IMR-90 (cell line): ENCODE results near the gene FAM117B. TPM values are rescaled to one million over a fixed set of nuclear protein-coding genes. Genes with fewer than 3 reads are reported as not detected.

Experiments
- ATAC-seq: fragments of 200-7000 bp; cut with Tn5 transposase; 2 replicates; pipeline ENCODE4 v1.9.1; 2020; ENCODE audit warnings: low read depth, mild to moderate bottlenecking, moderate library complexity
- BruUV-seq: library from RNA; stranded (reverse); fragments of 400-500 nt; replicated peaks from 2 replicates; lab custom pipeline; 2021; lab: Mats Ljungman, UMichigan
- CTCF ChIA-PET: fragments of 300-600 bp; formaldehyde crosslinking; extraction: SDS; loops from one replicate; lab custom pipeline; 2021; ENCODE audit warnings: antibody characterized with exemption; lab: Yijun Ruan, JAX
- POLR2A ChIA-PET: fragments of 300-600 bp; sonication (Branson Sonifier 250); formaldehyde crosslinking; loops from one replicate; lab custom pipeline; 2022; ENCODE audit warnings: antibody characterized with exemption; ENCODE audit not compliant: unreplicated experiment; lab: Charles Lee
- DNase-seq: peaks from one replicate; pipeline ENCODE4 v3.0.0; 2013
- H2AFZ ChIP-seq: replicated peaks from 2 replicates; pipeline ENCODE3; 2013; ENCODE audit warnings: low read length, mild to moderate bottlenecking; ENCODE audit not compliant: poor library complexity
- H2AK5ac ChIP-seq: 2 replicates; pipeline ENCODE4 v1.6.1; 2013; ENCODE audit warnings: low read depth, low read length, inconsistent platforms
- H2AK9ac ChIP-seq: replicated peaks from 2 replicates; pipeline ENCODE3; 2013; ENCODE audit warnings: mild to moderate bottlenecking, low read depth, low read length, moderate library complexity; ENCODE audit not compliant: poor library complexity
- H2BK120ac ChIP-seq: 2 replicates; pipeline ENCODE4 v1.6.1; 2013; ENCODE audit warnings: low read depth, low read length, inconsistent platforms
- H2BK15ac ChIP-seq: 3 replicates; pipeline ENCODE4 v1.6.1; 2013; ENCODE audit warnings: low read depth, low read length, inconsistent platforms
- H2BK20ac ChIP-seq: 2 replicates; pipeline ENCODE4 v1.6.1; 2013; ENCODE audit warnings: low read depth, mild to moderate bottlenecking, inconsistent platforms, low read length, moderate library complexity
- H2BK5ac ChIP-seq: 2 replicates; pipeline ENCODE4 v1.6.1; 2013; ENCODE audit warnings: mild to moderate bottlenecking, low read depth, low read length, inconsistent platforms; ENCODE audit not compliant: poor library complexity, severe bottlenecking
- H3K14ac ChIP-seq: replicated peaks from 2 replicates; pipeline ENCODE4 v1.6.1; 2013; ENCODE audit warnings: low read depth, low read length, inconsistent platforms
- H3K18ac ChIP-seq: 2 replicates; pipeline ENCODE4 v1.6.1; 2013; ENCODE audit warnings: low read depth, low read length, control low read depth
- H3K23ac ChIP-seq: 2 replicates; pipeline ENCODE4 v1.6.1; 2013; ENCODE audit warnings: low read depth, low read length, inconsistent platforms
- H3K27ac ChIP-seq: 2 replicates; pipeline ENCODE4 v1.5.1; 2013; ENCODE audit warnings: mild to moderate bottlenecking, control low read depth, low read length; ENCODE audit not compliant: insufficient read depth
- H3K27me3 ChIP-seq: 2 replicates; pipeline ENCODE4 v1.6.1; 2013; ENCODE audit warnings: low read length; ENCODE audit not compliant: control insufficient read depth, insufficient read depth
- H3K36me3 ChIP-seq: 2 replicates; pipeline ENCODE4 v1.6.1; 2013; ENCODE audit warnings: low read length, mixed read lengths; ENCODE audit not compliant: control insufficient read depth, insufficient read depth
- H3K4ac ChIP-seq: 2 replicates; pipeline ENCODE4 v1.6.1; 2013; ENCODE audit warnings: low read depth, low read length, inconsistent platforms
- H3K4me1 ChIP-seq: 2 replicates; pipeline ENCODE4 v1.6.1; 2013; ENCODE audit warnings: low read length, mixed read lengths; ENCODE audit not compliant: control insufficient read depth, insufficient read depth
- H3K4me2 ChIP-seq: 2 replicates; pipeline ENCODE4 v1.6.1; 2013; ENCODE audit warnings: low read depth, mild to moderate bottlenecking, control low read depth, low read length, moderate library complexity
- H3K4me3 ChIP-seq: 2 replicates; pipeline ENCODE4 v1.5.1; 2013; ENCODE audit warnings: low read depth, mild to moderate bottlenecking, control low read depth, low read length, moderate library complexity; ENCODE audit not compliant: insufficient read depth
- H3K56ac ChIP-seq: 2 replicates; pipeline ENCODE4 v1.6.1; 2013; ENCODE audit warnings: low read length, inconsistent platforms; ENCODE audit not compliant: insufficient read depth; ENCODE audit errors: extremely low read depth
- H3K79me1 ChIP-seq, 2 experiments: 2 replicates each; pipeline ENCODE4 v1.6.1; 2013; ENCODE audit warnings: low read length in 2 of 2, inconsistent platforms in 1 of 2, low read depth in 1 of 2
- H3K9ac ChIP-seq: 2 replicates; pipeline ENCODE4 v1.6.1; 2013; ENCODE audit warnings: low read depth, low read length, control low read depth
- H3K9me1 ChIP-seq: 2 replicates; pipeline ENCODE4 v1.6.1; 2013; ENCODE audit warnings: low read length, inconsistent platforms; ENCODE audit not compliant: insufficient read depth
- H3K9me3 ChIP-seq: 2 replicates; pipeline ENCODE4 v1.6.1; 2013; ENCODE audit warnings: low read length; ENCODE audit not compliant: control insufficient read depth, insufficient read depth
- H4K20me1 ChIP-seq: 2 replicates; pipeline ENCODE4 v1.6.1; 2013; ENCODE audit warnings: low read length, inconsistent platforms; ENCODE audit not compliant: insufficient read depth
- H4K5ac ChIP-seq: 2 replicates; pipeline ENCODE4 v1.6.1; 2013; ENCODE audit warnings: mild to moderate bottlenecking, low read depth, low read length, control low read depth
- H4K8ac ChIP-seq, 2 experiments: 2 replicates each; pipeline ENCODE4 v1.6.1; 2013; ENCODE audit warnings: low read depth in 2 of 2, low read length in 2 of 2, control low read depth in 1 of 2, inconsistent platforms in 1 of 2
- H4K91ac ChIP-seq: 2 replicates; pipeline ENCODE4 v1.6.1; 2013; ENCODE audit warnings: low read depth, low read length, inconsistent platforms; ENCODE audit not compliant: insufficient read depth
- BHLHE40 ChIP-seq: fragments of 150-350 bp; IDR thresholded peaks from 2 replicates; pipeline ENCODE4 v1.6.1; 2016; ENCODE audit warnings: mild to moderate bottlenecking, low read depth, low read length
- CEBPB ChIP-seq: IDR thresholded peaks from 2 replicates; pipeline ENCODE4 v1.6.1; 2012; ENCODE audit warnings: low read depth, low read length, improper control_type of control experiment
- CHD1 ChIP-seq: IDR thresholded peaks from 2 replicates; pipeline ENCODE4 v1.6.1; 2012; ENCODE audit warnings: low read depth, low read length, improper control_type of control experiment
- FOS ChIP-seq: fragments of 150-350 bp; IDR thresholded peaks from 2 replicates; pipeline ENCODE4 v1.6.1; 2016; ENCODE audit warnings: low read depth, low read length
- MAFK ChIP-seq: IDR thresholded peaks from 2 replicates; pipeline ENCODE4 v1.6.1; 2012; ENCODE audit warnings: low read depth, low read length, improper control_type of control experiment
- MAZ ChIP-seq: IDR thresholded peaks from 2 replicates; pipeline ENCODE4 v1.6.1; 2012; ENCODE audit warnings: low read depth, mild to moderate bottlenecking, low read length, improper control_type of control experiment, moderate library complexity, borderline replicate concordance
- MXI1 ChIP-seq: IDR thresholded peaks from 2 replicates; pipeline ENCODE4 v1.6.1; 2012; ENCODE audit warnings: low read depth, mild to moderate bottlenecking, low read length, moderate library complexity, borderline replicate concordance
- NFE2L2 ChIP-seq: fragments of 150-350 bp; IDR thresholded peaks from 2 replicates; pipeline ENCODE4 v1.6.1; 2016; ENCODE audit warnings: low read depth, mild to moderate bottlenecking, low read length
- POLR2A ChIP-seq: IDR thresholded peaks from 2 replicates; pipeline ENCODE4 v1.6.1; 2012; ENCODE audit warnings: mild to moderate bottlenecking, low read depth, low read length
- RAD21 ChIP-seq: IDR thresholded peaks from 2 replicates; pipeline ENCODE4 v1.6.1; 2012; ENCODE audit warnings: low read length, improper control_type of control experiment
- RCOR1 ChIP-seq: IDR thresholded peaks from 2 replicates; pipeline ENCODE4 v1.6.1; 2012; ENCODE audit warnings: mild to moderate bottlenecking, low read length, improper control_type of control experiment; ENCODE audit not compliant: insufficient replicate concordance
- RFX5 ChIP-seq: IDR thresholded peaks from 2 replicates; pipeline ENCODE4 v1.8.0; 2012; ENCODE audit warnings: low read depth, mild to moderate bottlenecking, low read length, moderate library complexity
- SMC3 ChIP-seq: fragments of 150-350 bp; IDR thresholded peaks from 2 replicates; pipeline ENCODE4 v1.6.1; 2016; ENCODE audit warnings: low read depth, mild to moderate bottlenecking, antibody characterized with exemption, low read length, moderate library complexity
- dilution Hi-C: fragments of 300-500 bp; cut with HindIII; formaldehyde crosslinking; loops from one replicate; pipeline ENCODE4 v1.14.3; 2018; ENCODE audit warnings: low sequenced_read_pairs; ENCODE audit not compliant: unreplicated experiment
- in situ Hi-C: fragments of 300-500 bp; cut with MboI; formaldehyde crosslinking; loops from 3 replicates; pipeline ENCODE4 v1.14.3; 2019; ENCODE audit warnings: low sequenced_read_pairs, inconsistent platforms, mixed read lengths
- intact Hi-C: fragments of 100-400 bp; cut with micrococcal nuclease; formaldehyde crosslinking; loops from 2 replicates; pipeline ENCODE4 v1.10.0; 2022
- polyA plus RNA-seq, 3 experiments: library from polyadenylated mRNA; depleted of rRNA; stranded (reverse); fragments of >200 nt; gene quantifications; 2 replicates each; pipeline ENCODE4 v1.2.3, GENCODE V29; 2012; ENCODE audit warnings: low replicate concordance in 1 of 3
- total RNA-seq: library from RNA; depleted of rRNA; stranded (reverse); fragments of >200 nt; gene quantifications from 2 replicates; pipeline ENCODE4 v1.2.3, GENCODE V29; 2012
- TF ChIP-seq, protein P1 (sequence below): conservative IDR thresholded peaks from 2 replicates; pipeline ENCODE4 v1.5.1; 2012; ENCODE audit warnings: mild to moderate bottlenecking, low read depth, low read length, improper control_type of control experiment
- TF ChIP-seq, protein P2 (sequence below): fragments of 150-350 bp; IDR thresholded peaks from 2 replicates; pipeline ENCODE4 v1.6.1; 2016; ENCODE audit warnings: low read depth, mild to moderate bottlenecking, low read length, moderate library complexity, borderline replicate concordance

Gene FAM117B
- total and polyA plus RNA-seq, 2 of the 4 experiments (the other 2 are of a cell fraction): 0.54 to 0.79 TPM

DNA sequence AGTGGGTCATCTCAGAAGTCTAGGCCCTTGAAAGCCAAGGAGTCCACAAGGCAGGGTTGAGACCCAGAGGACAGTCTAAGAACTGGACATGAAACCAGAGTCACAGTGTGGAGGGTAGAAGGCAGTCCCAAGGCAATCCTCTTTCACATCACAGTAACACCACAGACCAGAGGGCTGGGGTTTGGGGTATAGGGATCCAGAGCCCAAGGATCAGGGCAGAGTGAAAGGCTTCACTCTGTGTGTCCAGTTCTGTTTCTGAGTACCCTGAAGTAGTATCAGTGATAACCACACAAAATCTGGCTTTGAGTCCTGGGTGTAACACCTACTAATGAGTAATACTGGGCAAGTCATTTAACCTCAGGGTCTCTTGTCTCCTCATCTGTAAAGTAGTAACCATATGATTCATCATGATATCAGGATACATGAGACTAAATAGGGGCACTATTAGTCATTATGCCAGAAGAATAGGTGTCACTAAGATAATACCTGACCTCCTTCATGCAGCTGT is 145.8 kb downstream of the FAM117B start:
- Histone ChIP-seq H2BK5ac (no peak overlapping the region), H3K56ac (no peak overlapping the region), H4K20me1 (no peaks in the 10 kb centered on the region), H4K5ac (peak overlapping the region; percentile 24; the same call in 1 of the 2 replicates), H2AK9ac (no peak overlapping the region), H3K18ac (no peak overlapping the region), H3K27me3 (no peaks in the 10 kb centered on the region), H3K9me3 (no peaks in the 10 kb centered on the region), H2BK15ac (no peak overlapping the region), H2AFZ (no peak overlapping the region), H3K9ac (no peak overlapping the region), H3K27ac (no peak overlapping the region), H3K9me1 (no peaks in the 10 kb centered on the region), H3K4me2 (peak overlapping the region; percentile 17; the same call in 1 of the 2 replicates), H3K23ac (no peak overlapping the region), H2BK120ac (no peak overlapping the region), H2AK5ac (no peak overlapping the region), H4K8ac (no peak overlapping the region), H2BK20ac (no peak overlapping the region), H3K4me3 (no peak overlapping the region), H4K91ac (no peak overlapping the region), H3K4ac (peak overlapping the region; percentile 20; the same call in 1 of the 2 replicates), H3K79me1 (no peaks in the 10 kb centered on the region), H3K4me1 (peaks cover 3% of the 10 kb centered on the region), H3K14ac (peak overlapping the region; percentile 35; the same call in 1 of the 2 replicates), H3K36me3 (0 out of 2 replicates have a peak, but pooled peaks cover 4% of the 10 kb centered on the region)
- peak; percentile 85 for DNase-seq
- in situ Hi-C loops (no loop called here), dilution Hi-C loops (no loop called here), intact Hi-C loops (no loop called here)
- BruUV-seq: no TSS peak
- ChIA-PET POLR2A (no interaction called here), CTCF (no interaction called here)
- peak; percentile 61 for ATAC-seq
- TF ChIP-seq SMC3 (no peak), NFE2L2 (no peak), MXI1 (no peak), FOS (peak; percentile 90), CEBPB (no peak), RFX5 (no peak), BHLHE40 (peak; percentile 63; the same call in 1 of the 2 replicates), POLR2A (no peak), MAFK (no peak), CHD1 (no peak), RCOR1 (no peak), MAZ (no peak), RAD21 (no peak)
- TF ChIP-seq, protein P1, sequence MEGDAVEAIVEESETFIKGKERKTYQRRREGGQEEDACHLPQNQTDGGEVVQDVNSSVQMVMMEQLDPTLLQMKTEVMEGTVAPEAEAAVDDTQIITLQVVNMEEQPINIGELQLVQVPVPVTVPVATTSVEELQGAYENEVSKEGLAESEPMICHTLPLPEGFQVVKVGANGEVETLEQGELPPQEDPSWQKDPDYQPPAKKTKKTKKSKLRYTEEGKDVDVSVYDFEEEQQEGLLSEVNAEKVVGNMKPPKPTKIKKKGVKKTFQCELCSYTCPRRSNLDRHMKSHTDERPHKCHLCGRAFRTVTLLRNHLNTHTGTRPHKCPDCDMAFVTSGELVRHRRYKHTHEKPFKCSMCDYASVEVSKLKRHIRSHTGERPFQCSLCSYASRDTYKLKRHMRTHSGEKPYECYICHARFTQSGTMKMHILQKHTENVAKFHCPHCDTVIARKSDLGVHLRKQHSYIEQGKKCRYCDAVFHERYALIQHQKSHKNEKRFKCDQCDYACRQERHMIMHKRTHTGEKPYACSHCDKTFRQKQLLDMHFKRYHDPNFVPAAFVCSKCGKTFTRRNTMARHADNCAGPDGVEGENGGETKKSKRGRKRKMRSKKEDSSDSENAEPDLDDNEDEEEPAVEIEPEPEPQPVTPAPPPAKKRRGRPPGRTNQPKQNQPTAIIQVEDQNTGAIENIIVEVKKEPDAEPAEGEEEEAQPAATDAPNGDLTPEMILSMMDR: no peak
- TF ChIP-seq, protein P2, sequence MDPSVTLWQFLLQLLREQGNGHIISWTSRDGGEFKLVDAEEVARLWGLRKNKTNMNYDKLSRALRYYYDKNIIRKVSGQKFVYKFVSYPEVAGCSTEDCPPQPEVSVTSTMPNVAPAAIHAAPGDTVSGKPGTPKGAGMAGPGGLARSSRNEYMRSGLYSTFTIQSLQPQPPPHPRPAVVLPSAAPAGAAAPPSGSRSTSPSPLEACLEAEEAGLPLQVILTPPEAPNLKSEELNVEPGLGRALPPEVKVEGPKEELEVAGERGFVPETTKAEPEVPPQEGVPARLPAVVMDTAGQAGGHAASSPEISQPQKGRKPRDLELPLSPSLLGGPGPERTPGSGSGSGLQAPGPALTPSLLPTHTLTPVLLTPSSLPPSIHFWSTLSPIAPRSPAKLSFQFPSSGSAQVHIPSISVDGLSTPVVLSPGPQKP: no peak
